ENCODE measurements around the gene GFOD2. TPM values are rescaled to one million over a fixed set of nuclear protein-coding genes. Genes with fewer than 3 reads are reported as not detected.

Gene GFOD2
- total RNA-seq, 1 donor from 2014 or later: 33.8 TPM

DNA sequence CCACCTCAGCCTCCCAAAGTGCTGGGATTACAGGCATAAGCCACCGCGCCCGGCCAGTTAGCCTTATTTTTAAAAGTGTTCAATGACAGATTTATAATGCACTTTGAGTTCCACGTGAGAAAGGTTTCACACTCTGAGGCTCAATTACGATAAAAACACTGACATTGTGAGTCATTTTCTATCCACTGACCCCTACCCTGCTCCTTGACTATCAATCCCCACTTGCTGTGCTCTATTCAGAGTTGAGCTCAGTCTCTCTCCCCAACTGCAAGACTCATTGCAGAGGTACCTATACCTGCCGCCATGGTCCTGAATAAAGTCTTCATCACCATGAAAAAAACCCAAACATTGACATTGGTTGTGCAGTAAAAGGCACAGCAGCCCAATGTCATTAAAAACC is 8.5 kb downstream of the GFOD2 start:
- Mint-ChIP-seq H3K27ac (ENCODE audit: unreplicated experiment) (no peak overlapping the region), H3K9me3 (no peaks in the 10 kb centered on the region), H3K36me3 (ENCODE audit: low read depth) (peaks cover 2% of the 10 kb centered on the region), H3K4me1 (peaks cover 6% of the 10 kb centered on the region), H3K4me3 (no peak overlapping the region), H3K27me3 (ENCODE audit: low read depth) (no peaks in the 10 kb centered on the region)
- DNase-seq (ENCODE audit: low read depth, low spot score): no peak
- TF ChIP-seq, protein P1, sequence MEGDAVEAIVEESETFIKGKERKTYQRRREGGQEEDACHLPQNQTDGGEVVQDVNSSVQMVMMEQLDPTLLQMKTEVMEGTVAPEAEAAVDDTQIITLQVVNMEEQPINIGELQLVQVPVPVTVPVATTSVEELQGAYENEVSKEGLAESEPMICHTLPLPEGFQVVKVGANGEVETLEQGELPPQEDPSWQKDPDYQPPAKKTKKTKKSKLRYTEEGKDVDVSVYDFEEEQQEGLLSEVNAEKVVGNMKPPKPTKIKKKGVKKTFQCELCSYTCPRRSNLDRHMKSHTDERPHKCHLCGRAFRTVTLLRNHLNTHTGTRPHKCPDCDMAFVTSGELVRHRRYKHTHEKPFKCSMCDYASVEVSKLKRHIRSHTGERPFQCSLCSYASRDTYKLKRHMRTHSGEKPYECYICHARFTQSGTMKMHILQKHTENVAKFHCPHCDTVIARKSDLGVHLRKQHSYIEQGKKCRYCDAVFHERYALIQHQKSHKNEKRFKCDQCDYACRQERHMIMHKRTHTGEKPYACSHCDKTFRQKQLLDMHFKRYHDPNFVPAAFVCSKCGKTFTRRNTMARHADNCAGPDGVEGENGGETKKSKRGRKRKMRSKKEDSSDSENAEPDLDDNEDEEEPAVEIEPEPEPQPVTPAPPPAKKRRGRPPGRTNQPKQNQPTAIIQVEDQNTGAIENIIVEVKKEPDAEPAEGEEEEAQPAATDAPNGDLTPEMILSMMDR (conservative IDR thresholded peaks at IDR 0.05): no peak

DNA sequence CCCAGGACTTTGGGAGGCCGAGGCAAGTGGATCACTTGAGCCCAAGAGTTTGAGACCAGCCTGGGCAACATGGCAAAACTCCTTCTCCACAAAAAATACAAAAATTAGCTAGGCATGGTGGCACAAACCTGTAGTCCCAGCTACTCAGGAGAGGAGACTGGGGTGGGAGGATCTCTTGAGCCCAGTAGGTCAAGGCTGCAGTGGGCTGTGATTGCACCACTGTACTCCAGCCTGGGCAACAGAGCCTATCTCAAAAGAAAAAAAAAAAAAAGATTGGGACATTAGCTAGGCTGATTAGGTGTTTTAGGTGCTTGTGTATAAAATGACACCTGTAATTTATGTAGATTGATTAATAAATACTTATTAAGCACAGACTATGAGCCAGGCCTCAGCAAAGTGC is 10.1 kb downstream of the GFOD2 start:
- no peaks in the 10 kb centered on the region for H3K9me3 Mint-ChIP-seq
- no peaks in the 10 kb centered on the region for H3K27me3 Mint-ChIP-seq (ENCODE audit: low read depth)
- H3K27ac Mint-ChIP-seq (ENCODE audit: unreplicated experiment): no peak overlapping the region
- TF ChIP-seq, protein P1 (conservative IDR thresholded peaks at IDR 0.05): no peak
- DNase-seq (ENCODE audit: low read depth, low spot score): no peak
- H3K36me3 Mint-ChIP-seq (ENCODE audit: low read depth): peaks cover 2% of the 10 kb centered on the region
- peaks cover 6% of the 10 kb centered on the region for H3K4me1 Mint-ChIP-seq
- no peak overlapping the region for H3K4me3 Mint-ChIP-seq

DNA sequence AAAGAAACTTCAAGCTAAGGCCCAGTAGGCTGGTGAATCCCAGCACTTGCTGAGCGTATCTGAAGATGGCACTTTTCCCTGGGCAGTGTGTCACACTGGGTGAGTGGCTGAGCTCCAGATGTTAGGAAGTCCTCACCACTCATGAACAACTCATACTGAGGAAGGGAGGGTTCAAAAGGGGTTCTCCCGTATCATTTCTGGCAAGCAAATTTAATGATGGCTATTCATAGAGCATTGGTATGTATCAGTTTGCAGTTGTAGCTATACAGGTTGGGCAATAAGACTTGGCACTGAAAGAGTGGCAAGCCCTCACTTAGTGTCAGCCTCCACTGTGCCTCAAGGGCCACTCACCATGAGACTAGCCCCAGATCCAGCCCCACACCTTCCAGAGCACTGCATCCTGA is 10.7 kb downstream of the GFOD2 start:
- H3K4me3 Mint-ChIP-seq: no peak overlapping the region
- peaks cover 2% of the 10 kb centered on the region for H3K36me3 Mint-ChIP-seq (ENCODE audit: low read depth)
- DNase-seq (ENCODE audit: low read depth, low spot score): no peak
- peaks cover under 1% of the 10 kb centered on the region for H3K4me1 Mint-ChIP-seq
- no peaks in the 10 kb centered on the region for H3K27me3 Mint-ChIP-seq (ENCODE audit: low read depth)
- H3K27ac Mint-ChIP-seq (ENCODE audit: unreplicated experiment): no peak overlapping the region
- no peaks in the 10 kb centered on the region for H3K9me3 Mint-ChIP-seq
- TF ChIP-seq, protein P1 (conservative IDR thresholded peaks at IDR 0.05): no peak

DNA sequence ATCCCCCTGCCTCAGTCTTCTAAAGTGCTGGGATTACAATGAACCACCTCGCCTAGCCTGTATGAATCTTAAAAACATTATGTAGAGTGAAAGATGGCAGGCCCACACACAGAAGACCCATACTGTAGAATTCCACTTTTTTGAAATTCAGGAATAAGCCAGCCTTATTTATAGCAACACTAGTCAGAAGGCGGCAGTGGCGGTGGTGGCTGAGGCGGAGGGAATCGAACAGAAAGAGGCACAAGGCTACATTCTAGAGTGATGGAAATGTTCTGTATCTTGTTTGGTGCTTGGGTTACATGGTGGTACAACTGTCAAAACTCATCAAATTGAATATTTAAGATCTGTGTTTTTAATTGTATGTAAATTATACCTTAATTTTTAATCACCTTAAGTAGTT is 11.3 kb downstream of the GFOD2 start:
- no peak for DNase-seq (ENCODE audit: low read depth, low spot score)
- H3K27me3 Mint-ChIP-seq (ENCODE audit: low read depth): no peaks in the 10 kb centered on the region
- no peak overlapping the region for H3K4me3 Mint-ChIP-seq
- no peaks in the 10 kb centered on the region for H3K4me1 Mint-ChIP-seq
- no peak overlapping the region for H3K27ac Mint-ChIP-seq (ENCODE audit: unreplicated experiment)
- no peaks in the 10 kb centered on the region for H3K9me3 Mint-ChIP-seq
- TF ChIP-seq, protein P1 (conservative IDR thresholded peaks at IDR 0.05): no peak
- H3K36me3 Mint-ChIP-seq (ENCODE audit: low read depth): peaks cover 2% of the 10 kb centered on the region

DNA sequence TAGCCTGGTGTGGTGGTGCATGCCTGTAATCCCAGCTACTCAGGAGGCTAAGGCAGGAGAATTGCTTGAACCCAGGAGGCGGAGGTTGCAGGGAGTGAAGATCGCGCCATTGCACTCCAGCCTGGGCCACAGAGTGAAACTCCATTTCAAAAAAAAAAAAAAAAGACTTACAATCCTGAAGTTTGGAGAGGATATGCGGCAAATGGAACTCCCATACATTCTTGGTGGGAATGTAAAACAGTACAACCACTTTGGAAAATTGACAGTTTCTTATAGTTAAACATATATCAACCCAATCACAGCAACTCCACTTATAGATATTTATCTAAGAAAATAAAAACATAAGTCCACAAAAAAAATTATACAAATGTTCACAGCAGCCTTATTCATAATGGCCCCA is 11.9 kb downstream of the GFOD2 start:
- Mint-ChIP-seq H3K27ac (ENCODE audit: unreplicated experiment) (no peak overlapping the region), H3K4me3 (no peak overlapping the region)

More for the DNA sequence above, 11.9 kb downstream of the GFOD2 start:
- DNase-seq (ENCODE audit: low read depth, low spot score): no peak
- Mint-ChIP-seq H3K9me3 (no peaks in the 10 kb centered on the region), H3K36me3 (ENCODE audit: low read depth) (peaks cover 2% of the 10 kb centered on the region), H3K4me1 (no peaks in the 10 kb centered on the region), H3K27me3 (ENCODE audit: low read depth) (no peaks in the 10 kb centered on the region)
- TF ChIP-seq, protein P1 (conservative IDR thresholded peaks at IDR 0.05): no peak

Data from neural crest cell (in vitro differentiated cells).